Prostate gland (tissue), 2 donors: ENCODE data around the gene AKR1A1. TPM values are rescaled to one million over a fixed set of nuclear protein-coding genes. Genes with fewer than 3 reads are reported as not detected.
"Not testable (repeated sequence)": the region's sequence is repeated elsewhere in the genome, so short reads cannot be mapped to it uniquely, and the experiment has no call there.

Experiments
- DNase-seq: peaks from one replicate; pipeline ENCODE4 v3.0.0-alpha.2; 2019; ENCODE audit warnings: low spot score
- H3K27ac ChIP-seq, 2 donors: fragments of 200-600 bp; sonication (generic); 2 replicates each; pipeline ENCODE4 v1.5.1; 2017 to 2019
- H3K27me3 ChIP-seq: fragments of 200-600 bp; sonication (generic); replicated peaks from 2 replicates; pipeline ENCODE4 v1.5.1; 2019; ENCODE audit not compliant: insufficient read depth
- H3K36me3 ChIP-seq, 2 donors: fragments of 200-600 bp; sonication (generic); 1 replicate in 1 of 2; 2 replicates in 1 of 2; pipeline versions ENCODE4 v1.5.1 to v1.8.1; 2017 to 2019
- H3K4me1 ChIP-seq: fragments of 200-600 bp; sonication (generic); replicated peaks from 2 replicates; pipeline ENCODE4 v1.5.1; 2019
- H3K4me3 ChIP-seq, 2 donors: fragments of 200-600 bp; sonication (generic); 2 replicates each; pipeline ENCODE4 v1.5.1; 2017 to 2019
- H3K9me3 ChIP-seq: fragments of 200-600 bp; sonication (generic); 2 replicates; pipeline ENCODE4 v1.5.1; 2017
- POLR2A ChIP-seq: fragments of 450-650 bp; IDR thresholded peaks from one replicate; pipeline ENCODE4 v1.6.1; 2016; ENCODE audit warnings: antibody characterized with exemption, mild to moderate bottlenecking
- POLR2AphosphoS5 ChIP-seq: sonication (generic); formaldehyde crosslinking; IDR thresholded peaks from one replicate; pipeline ENCODE4 v1.6.1; 2017; ENCODE audit warnings: antibody characterized with exemption
- WGBS: methylation state at CpG from one replicate; pipeline ENCODE4 v1.1.5; 2018; 5-methylcytosine and 5-hydroxymethylcytosine counted together
- intact Hi-C: fragments of 100-400 bp; cut with DNase I; formaldehyde crosslinking; loops from one replicate; pipeline ENCODE4 v1.14.2; 2022
- total RNA-seq, 2 donors: library from RNA; depleted of rRNA; stranded (reverse); fragments of >200 nt; gene quantifications; one replicate each; pipeline ENCODE4 v1.1.0, GENCODE V29; 2016
- TF ChIP-seq, protein P1 (sequence below), 4 experiments: fragments of 200-600 bp in 2 of 4; fragments of 450-650 bp in 2 of 4; sonication (generic) in 2 of 4; IDR thresholded peaks; 1 replicate in 3 of 4; 2 replicates in 1 of 4; pipeline ENCODE4 v1.5.1; 2016 to 2019; ENCODE audit warnings: antibody characterized with exemption in 4 of 4, mild to moderate bottlenecking in 2 of 4, moderate library complexity in 2 of 4

The AKR1A1 gene
- total RNA-seq, 2 donors from 2014 or later: 49.7 to 132 TPM

- peaks cover 3 to 34% of the 10 kb centered on the region in 2 donors for H3K36me3 ChIP-seq
- no peak overlapping the region for H3K4me3 ChIP-seq
- DNase-seq: peak; percentile 67
- no peak overlapping the region for H3K27ac ChIP-seq
- H3K4me1 ChIP-seq: no peaks in the 10 kb centered on the region
- TF ChIP-seq POLR2AphosphoS5: peak; percentile 33
- TF ChIP-seq, protein P1, sequence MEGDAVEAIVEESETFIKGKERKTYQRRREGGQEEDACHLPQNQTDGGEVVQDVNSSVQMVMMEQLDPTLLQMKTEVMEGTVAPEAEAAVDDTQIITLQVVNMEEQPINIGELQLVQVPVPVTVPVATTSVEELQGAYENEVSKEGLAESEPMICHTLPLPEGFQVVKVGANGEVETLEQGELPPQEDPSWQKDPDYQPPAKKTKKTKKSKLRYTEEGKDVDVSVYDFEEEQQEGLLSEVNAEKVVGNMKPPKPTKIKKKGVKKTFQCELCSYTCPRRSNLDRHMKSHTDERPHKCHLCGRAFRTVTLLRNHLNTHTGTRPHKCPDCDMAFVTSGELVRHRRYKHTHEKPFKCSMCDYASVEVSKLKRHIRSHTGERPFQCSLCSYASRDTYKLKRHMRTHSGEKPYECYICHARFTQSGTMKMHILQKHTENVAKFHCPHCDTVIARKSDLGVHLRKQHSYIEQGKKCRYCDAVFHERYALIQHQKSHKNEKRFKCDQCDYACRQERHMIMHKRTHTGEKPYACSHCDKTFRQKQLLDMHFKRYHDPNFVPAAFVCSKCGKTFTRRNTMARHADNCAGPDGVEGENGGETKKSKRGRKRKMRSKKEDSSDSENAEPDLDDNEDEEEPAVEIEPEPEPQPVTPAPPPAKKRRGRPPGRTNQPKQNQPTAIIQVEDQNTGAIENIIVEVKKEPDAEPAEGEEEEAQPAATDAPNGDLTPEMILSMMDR (IDR thresholded peaks at IDR 0.05): peak; percentile 24 to 71 (median 67)
- TF ChIP-seq POLR2A: no peak
- WGBS: 96% methylated on average over 1 of the region's 1 CpG
- H3K27me3 ChIP-seq: no peaks in the 10 kb centered on the region
- intact Hi-C loops: loop anchor here (2.0 kb wide), 1 partner anchor 58 kb away; no protein-coding TSS in a partner anchor
- no peaks in the 10 kb centered on the region for H3K9me3 ChIP-seq
These were observed 38.0 kb upstream of the AKR1A1 start for GRCh38 chr1:45512641-45513054.

DNA sequence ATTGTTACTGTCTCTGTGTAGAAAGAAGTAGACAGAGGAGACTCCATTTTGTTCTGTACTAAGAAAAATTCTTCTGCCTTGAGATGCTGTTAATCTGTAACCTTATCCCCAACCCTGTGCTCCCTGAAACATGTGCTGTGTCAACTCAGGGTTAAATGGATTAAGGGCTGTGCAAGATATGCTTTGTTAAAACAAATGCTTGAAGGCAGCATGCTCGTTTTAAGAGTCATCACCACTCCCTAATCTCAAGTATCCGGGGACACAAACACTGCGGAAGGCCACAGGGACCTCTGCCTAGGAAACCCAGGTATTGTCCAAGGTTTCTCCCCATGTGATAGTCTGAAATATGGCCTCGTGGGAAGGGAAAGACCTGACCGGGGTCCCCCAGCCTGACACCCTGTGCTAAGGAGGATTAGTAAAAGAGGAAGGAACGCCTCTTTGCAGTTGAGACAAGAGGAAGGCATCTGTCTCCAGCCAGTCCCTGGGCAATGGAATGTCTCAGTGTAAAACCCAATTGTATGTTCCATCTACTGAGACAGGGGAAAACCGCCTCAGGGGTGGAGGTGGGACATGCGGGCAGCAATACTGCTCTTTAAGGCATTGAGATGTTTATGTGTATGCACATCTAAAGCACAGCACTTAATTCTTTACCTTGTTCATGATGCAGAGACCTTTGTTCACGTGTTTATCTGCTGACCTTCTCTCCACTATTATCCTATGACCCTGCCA lies 36.9 kb upstream of the AKR1A1 start:
- not testable (repeated sequence) for H3K4me1 ChIP-seq, DNase-seq, H3K27ac ChIP-seq, H3K27me3 ChIP-seq, H3K9me3 ChIP-seq, H3K4me3 ChIP-seq
- H3K36me3 ChIP-seq: peaks cover 3 to 34% of the 10 kb centered on the region in 2 donors
- 75% methylated on average over 9 of the region's 9 CpGs for WGBS
- intact Hi-C loops: loop anchor here (2.0 kb wide), 1 partner anchor 57 kb away; no protein-coding TSS in a partner anchor

DNA sequence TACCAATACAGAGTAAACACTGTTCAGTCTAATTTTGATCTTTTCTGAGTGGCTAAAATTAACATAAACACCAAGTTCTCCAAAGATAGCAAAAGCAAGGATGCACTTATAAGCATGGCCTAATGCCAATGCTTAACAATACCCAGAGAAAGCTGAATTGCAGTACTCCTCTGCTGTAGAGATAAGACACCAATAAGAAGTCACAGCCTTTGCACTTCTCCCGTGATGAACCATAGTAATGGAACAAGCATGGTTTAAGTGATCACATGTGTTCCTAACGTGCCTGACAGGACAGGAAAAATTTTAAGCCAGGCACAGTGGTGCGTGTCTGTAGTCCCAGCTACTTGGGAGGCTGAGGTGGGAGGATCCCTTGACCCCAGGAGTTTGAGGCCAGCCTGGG lies 34.6 kb upstream of the AKR1A1 start:
- TF ChIP-seq, protein P1 (IDR thresholded peaks at IDR 0.05): no peak
- no peak for TF ChIP-seq POLR2AphosphoS5
- TF ChIP-seq POLR2A: no peak
- H3K27me3 ChIP-seq: no peaks in the 10 kb centered on the region
- no peak overlapping the region for H3K27ac ChIP-seq
- intact Hi-C loops: no loop called here
- no peaks in the 10 kb centered on the region for H3K9me3 ChIP-seq
- 65% methylated on average over 3 of the region's 3 CpGs for WGBS
- H3K4me1 ChIP-seq: no peaks in the 10 kb centered on the region
- peaks cover 3 to 34% of the 10 kb centered on the region in 2 donors for H3K36me3 ChIP-seq
- no peak overlapping the region for H3K4me3 ChIP-seq
- no peak for DNase-seq

DNA sequence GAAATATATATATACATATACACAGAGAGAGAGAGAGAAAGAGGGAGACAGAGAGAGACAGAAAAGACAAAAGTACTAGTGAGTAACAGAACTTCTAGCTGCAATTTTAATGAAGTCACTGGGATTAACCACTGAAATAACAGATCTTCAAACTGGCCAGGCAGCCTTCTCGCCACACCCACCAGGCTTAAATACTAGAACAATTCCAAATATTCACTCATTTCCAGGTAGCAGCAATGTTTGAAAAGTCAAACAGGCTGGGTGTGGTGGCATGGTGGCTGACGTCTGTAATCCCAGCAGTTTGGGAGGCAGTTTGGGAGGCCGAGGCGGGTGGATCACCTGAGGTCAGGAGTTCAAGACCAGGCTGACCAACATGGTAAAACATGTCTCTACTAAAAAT lies 34.2 kb upstream of the AKR1A1 start:
- intact Hi-C loops: no loop called here
- WGBS: 73% methylated on average over 4 of the region's 4 CpGs
- TF ChIP-seq POLR2A: no peak
- TF ChIP-seq, protein P1 (IDR thresholded peaks at IDR 0.05): no peak
- TF ChIP-seq POLR2AphosphoS5: no peak
- H3K27me3 ChIP-seq: no peaks in the 10 kb centered on the region
- H3K4me3 ChIP-seq: no peak overlapping the region
- no peaks in the 10 kb centered on the region for H3K4me1 ChIP-seq
- no peaks in the 10 kb centered on the region for H3K9me3 ChIP-seq
- DNase-seq: no peak
- H3K36me3 ChIP-seq: peaks cover 3 to 34% of the 10 kb centered on the region in 2 donors
- H3K27ac ChIP-seq: no peak overlapping the region

GRCh38 chr1:45518366-45518765 lies 32.3 kb upstream of the AKR1A1 start:
- H3K4me3 ChIP-seq, H3K4me1 ChIP-seq, DNase-seq, H3K9me3 ChIP-seq, H3K27me3 ChIP-seq, H3K27ac ChIP-seq, intact Hi-C loops: not testable (repeated sequence)
- H3K36me3 ChIP-seq: peaks cover 3 to 29% of the 10 kb centered on the region in 2 donors
- 95% methylated on average over 4 of the region's 4 CpGs for WGBS

DNA sequence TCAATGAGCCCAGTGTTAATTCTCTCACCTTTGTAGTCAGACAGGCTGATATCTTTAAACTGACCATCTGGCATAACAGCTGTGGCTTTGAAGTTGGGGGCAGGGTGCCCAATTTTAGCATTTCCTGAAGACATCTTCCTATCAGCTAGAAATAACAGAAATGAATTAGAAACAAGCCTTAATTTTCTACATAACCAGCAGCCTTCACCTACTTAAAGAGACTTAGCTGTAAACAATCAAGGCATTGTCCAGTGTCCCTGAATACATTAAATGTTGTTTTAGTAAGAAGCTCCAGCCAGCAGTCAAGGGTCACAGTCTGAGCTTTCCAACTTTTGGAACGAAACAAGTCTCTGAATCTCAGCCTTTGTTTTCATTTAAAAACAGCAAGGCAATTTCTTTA lies 31.7 kb upstream of the AKR1A1 start:
- DNase-seq: no peak
- Histone ChIP-seq H3K4me3 (no peak overlapping the region), H3K27ac (peak overlapping the region in 1 of 2 donors; percentile 5), H3K36me3 (peaks cover 3 to 26% of the 10 kb centered on the region in 2 donors), H3K9me3 (no peaks in the 10 kb centered on the region), H3K4me1 (no peaks in the 10 kb centered on the region), H3K27me3 (no peaks in the 10 kb centered on the region)
- 14% methylated on average over 1 of the region's 1 CpG for WGBS
- TF ChIP-seq POLR2AphosphoS5 (no peak), POLR2A (no peak)
- TF ChIP-seq, protein P1 (IDR thresholded peaks at IDR 0.05): no peak
- intact Hi-C loops: no loop called here

DNA sequence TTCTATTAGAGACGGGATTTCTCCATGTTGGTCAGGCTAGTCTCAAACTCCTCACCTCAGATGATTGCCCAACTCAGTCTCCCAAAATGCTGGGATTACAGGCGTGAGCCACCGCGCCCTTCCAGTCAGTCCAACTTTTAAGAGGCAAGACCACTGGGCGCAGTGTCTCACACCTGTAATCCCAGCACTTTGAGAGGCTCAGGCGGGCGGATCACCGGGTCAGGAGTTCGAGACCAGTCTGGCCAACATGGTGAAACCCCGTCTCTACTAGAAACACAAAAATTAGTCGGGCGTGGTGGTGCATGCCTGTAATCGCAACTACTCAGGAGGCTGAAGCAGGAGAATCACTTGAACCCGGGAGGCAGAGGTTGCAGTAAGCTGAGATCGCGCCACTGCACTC lies 30.9 kb upstream of the AKR1A1 start:
- not testable (repeated sequence) for H3K4me3 ChIP-seq, H3K4me1 ChIP-seq, H3K9me3 ChIP-seq, H3K27me3 ChIP-seq, H3K27ac ChIP-seq, DNase-seq
- 80% methylated on average over 16 of the region's 16 CpGs for WGBS
- intact Hi-C loops: loop anchor here (2.0 kb wide), 1 partner anchor 31 kb away; the partner anchor contains the start of gene AKR1A1
- peaks cover 0 to 19% of the 10 kb centered on the region in 2 donors for H3K36me3 ChIP-seq
